Activated CD8-positive, alpha-beta memory T cell treated with anti-CD3 and anti-CD28 coated beads for 1 hour (primary cell): ENCODE results near the gene CTNS.

Experiments used
- DNase-seq, 2 donors: peaks; one replicate each; pipeline ENCODE4 v3.0.0-alpha.2; 2020; ENCODE audit warnings: low read depth in 1 of 2; ENCODE audit errors: extremely low read depth in 1 of 2

CTNS gene

DNA sequence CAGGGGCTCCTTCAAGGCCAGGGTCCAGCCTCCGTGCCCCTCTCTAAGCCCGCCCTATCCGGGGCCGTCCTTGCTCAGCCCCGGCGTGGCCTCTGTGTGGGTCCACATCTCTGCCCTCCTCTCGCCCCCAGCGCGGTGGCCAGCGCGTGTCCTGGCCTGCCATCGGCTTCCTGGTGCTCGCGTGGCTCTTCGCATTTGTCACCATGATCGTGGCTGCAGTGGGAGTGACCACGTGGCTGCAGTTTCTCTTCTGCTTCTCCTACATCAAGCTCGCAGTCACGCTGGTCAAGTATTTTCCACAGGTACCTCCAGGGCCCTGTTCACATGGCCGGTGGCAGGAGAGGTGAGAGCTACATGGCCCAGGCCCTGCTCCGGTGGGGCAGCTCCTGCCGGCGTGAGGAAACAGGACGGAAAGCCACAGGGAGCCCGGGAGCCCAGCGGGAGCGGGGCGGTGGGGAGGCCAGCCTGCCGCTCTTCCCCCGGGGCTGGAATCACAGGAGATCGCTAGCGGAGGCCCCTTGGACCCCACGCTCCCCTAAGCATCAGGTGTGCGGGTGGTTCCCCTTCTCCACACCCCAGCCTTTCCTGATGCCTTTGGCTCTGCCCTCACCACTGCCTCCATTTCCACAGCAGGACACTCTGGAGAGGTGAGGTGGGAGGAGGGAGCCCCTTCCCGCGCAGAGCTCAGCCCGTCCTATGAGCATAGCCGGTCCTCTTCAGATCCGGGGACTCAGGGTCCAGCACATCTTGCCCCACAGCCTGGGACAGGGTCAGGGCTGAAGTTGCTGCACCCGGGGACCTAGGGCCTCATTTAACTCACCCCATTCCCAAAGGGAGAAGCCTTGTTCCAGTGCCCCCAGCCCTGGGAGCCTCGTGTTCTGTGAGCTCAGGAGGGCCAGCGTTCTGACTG is 21.6 kb downstream of the CTNS start:
- DNase-seq = no peak

DNA sequence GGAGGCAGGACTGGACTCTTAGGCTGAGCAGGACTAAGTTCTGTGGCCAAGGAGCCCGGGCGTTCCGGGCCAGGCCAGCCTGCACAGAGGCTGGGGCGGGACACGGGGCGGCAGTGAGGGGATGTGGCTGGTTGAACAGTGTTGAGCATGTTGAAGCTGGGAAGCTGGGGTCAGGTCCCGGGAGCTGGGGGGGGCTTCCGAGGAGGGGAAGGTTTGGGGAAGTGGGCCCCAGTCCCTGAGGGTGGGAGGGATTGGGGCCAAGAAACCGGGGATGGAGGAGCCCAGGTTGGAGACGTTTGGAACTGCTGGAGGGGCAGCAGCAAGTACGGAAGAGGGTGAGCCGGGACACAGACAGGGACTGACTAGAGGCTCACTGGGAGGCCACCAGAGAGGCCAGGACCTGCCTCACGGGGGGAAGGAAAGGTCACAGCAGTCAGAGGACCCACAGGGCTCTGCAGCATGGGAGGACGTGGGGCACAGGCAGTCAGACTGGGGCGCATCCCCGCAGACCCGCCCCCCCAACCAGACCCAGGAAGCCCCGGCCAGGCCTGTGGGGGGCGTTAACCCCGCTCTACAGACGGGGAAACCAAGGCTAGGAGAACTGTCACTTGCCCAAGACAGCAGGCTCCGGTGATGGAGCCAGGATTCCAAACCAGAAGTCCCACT is 22.4 kb downstream of the CTNS start:
- DNase-seq = no peak

DNA sequence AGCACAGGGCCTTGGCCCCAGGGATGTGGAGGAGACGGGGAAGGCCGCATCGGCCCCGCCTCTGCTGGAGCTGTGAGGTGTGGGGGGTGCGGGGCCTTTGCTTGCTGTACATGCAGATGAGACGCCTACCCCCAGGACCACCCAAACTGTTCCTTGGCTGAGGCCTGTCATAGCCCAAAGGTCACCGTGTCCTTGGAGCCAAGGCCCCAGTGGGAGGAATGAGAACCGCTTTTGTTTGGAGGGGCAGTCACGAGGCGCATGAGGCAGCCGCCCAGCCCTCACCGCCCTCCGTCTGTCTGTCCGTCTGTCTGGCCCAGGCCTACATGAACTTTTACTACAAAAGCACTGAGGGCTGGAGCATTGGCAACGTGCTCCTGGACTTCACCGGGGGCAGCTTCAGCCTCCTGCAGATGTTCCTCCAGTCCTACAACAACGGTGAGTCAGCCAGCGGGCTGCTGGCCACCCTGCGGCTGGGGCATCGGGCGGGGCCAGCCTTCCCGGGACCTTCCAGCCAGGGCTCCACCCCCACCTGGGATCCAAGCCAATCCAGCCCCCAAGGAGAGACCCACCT is 23.1 kb downstream of the CTNS start:
- no peak for DNase-seq

DNA sequence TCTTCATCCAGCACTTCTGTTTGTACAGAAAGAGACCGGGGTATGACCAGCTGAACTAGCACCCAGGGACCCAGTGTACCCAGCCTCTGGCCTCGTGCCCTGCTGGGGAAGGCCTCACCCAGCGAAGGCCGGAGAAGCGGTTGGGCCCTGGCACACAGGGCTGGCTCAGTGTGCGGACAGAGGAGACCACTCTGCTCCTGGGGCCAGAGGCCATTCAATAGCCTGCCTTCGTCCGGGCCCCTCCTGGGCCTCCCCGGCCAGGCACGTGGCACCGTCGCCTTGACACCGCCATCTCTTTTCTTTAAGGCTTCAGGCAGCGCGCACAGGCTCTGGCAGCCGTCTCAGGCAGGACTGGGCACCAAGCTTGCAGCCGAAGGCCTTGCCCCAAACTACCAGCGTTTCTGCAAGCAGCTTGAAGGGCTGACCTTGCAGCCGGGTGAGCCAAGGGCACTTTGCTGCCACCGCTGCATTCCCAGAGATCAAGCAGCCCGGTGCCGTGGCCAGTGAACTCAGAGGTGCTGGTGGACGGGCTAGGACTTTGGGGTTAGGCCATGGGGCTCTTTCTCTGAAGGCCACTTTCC is 23.8 kb downstream of the CTNS start:
- DNase-seq = no peak

DNA sequence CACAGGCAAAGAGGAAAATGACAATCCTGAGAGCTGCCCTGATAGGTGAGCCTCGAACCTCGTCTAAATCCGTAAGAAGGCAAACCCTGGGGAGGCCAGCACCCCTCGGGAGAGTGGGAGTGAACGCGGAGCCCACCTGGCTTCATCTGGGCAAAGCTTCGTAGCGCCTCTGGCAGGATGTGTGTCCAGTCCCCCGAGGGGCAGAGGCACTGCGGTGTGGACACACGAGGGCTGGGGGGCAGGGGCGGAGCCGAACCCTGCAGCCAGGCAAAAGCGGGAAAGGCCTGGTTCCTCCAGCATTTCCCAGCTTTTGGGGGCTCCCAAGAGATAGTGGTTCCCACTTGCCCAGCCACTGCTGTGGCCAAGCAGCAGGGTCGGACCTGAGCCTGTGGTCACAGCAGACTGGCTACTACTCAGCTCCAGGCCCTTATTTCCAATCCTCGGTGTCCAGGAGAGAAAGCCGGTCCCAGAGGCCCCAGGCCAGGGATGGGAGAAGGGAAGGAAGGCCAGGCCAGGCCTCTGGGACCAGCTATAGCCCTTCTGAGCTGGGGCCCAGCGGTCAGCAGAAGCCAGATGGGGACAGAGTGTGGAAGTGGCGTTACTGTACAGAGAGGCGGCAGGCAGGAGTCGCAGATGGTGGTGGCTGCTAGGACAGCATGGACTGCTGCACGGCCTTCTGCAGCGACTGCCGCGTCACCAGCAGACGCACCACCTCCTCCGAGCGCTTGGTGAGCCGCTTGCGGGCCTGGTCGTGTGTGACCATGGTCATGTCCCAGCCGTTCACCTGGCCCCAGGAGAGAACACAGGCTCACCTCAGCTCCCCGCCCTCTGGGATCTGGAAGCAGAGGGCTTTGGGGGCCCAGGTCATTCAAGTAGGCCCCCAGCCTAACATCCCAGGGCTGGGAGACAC is 26.8 kb downstream of the CTNS start:
- no peak for DNase-seq

DNA sequence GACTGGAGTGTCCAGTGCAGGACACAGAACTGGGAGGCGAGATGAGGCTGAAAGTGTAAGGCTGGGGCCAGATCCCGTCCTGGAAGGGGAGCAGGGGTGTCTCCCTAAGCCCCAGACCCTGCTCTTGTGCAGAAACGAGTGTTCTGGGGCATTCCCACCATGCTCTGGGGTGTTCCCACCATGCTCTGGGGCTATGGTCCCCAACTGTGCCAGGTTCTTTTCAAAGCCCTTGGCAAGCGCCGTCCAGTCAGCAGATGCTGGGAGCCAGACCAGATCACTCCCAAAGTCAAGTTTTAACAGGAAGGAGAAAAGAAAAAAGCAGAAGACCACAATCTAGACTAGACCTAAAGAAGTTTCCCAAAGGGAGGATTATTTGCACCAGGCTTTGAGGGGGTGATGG is 29.3 kb downstream of the CTNS start:
- no peak for DNase-seq

DNA sequence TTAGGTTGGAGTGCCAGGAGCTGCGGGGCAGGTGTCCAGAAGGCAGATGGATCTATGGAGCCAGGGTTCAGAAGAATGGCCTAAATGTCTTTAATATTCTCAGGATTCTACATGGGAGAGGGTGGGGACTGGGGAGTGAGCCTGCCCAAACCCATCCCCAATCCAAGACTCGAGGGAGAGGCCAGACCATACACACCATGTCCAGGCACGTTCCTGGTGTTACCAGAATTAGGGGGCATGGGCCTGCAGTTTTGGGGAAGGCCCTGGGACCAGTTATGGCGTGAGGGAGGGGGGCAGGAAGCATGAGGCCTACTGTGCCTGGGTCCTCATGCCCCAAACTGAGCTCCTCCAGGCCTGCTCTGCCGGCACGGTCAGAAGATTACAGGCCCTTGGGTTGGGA is 30.0 kb downstream of the CTNS start:
- DNase-seq = no peak

DNA sequence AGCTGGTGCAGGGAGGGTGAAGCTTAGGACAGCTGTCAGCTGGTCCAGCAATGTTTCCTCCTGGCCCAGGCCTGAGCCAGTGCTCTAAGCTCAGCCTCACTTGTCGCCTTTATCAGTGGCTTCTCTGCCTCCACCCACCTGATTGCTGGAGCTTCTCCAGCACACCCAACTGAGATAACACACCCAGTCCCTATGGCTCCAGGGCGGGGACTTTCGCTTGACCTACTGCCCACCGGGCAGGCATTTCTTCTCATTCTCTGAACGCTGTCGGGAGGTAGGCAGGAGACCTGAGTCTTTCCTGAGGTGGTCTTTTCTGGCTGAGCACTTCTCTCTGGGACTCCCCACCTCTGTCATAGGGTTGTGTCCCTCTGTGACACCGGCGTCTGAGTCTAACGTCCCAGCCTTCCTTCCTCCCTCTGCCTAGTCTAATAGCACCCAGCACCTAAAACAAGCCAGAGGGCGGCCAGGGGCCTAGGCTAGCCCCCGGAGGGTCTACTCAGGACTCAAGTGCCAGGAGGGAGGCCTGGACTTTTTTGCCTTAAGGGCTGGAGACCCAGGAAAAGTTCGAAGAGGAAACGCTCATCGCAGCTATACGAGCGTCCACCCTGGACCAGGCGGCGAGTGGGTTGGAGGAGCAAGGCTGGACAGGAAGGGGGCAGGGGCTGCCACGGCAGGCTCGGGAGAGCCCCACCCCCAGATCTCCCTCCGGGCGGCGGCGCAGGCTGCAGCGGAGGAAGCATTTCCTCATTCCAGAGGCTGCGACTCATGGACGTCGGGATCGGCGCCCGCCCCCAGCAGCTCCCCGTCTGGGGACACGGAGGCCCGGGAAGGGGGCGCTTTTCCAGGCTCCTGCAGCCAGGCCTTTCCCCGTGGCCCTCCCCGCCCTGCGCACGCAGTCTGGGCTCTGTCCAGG is 31.1 kb downstream of the CTNS start:
- no peak for DNase-seq

DNA sequence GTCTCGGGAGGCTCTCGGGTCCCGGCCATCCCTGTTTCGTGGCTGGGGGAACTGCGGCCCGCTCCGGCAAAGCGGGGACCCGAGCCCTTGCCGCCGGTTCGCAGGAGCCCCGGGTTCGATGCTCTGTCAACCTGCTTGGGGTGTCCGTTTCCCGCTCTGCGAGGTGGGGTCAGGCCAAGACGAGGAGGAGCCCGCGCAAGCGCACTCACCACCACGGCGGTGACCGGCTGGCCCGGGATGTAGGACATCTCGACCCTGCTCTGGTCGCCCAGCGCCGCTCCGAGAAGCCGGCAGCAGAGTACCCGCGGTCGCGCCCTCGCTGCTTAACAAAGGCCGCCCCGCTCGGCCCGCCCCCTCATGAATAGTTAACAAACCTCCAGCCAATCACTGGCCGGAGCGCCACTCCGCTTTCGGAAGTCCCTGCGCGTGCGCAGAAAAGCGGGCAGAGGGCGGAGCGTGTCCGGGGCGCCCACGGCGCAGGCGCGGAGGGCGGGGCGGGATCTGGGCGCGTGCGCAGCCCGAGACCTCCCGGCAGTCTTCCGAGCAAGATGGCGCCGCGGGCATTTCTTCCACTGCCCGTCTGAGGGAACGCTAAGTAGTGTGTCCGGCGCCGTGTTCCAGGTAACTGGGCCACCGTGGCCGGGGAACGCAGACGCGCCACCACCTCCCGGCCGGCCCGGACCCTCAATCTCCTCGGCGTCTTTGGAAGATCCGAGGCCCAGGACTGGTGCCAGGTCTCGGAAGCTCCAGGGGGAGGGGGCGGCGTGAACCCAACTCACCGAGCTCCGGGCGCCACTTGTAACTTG is 31.9 kb downstream of the CTNS start, which contains the start of the genes EMC6 and TAX1BP3:
TSS of gene EMC6 (plus strand) at position 534 of the 806 bp plus-strand sequence. CDS start 335 bp downstream, outside the sequence.
TSS of gene TAX1BP3 (minus strand) at position 300 of the 806 bp plus-strand sequence. CDS start at position 248, 52 bp downstream.
- DNase-seq = peak; percentile 94 to 99

DNA sequence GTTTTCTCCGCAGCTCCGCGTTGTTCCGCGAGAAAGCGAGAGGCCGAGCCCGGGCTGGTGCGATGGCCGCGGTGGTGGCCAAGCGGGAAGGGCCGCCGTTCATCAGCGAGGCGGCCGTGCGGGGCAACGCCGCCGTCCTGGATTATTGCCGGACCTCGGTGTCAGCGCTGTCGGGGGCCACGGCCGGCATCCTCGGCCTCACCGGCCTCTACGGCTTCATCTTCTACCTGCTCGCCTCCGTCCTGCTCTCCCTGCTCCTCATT is 32.5 kb downstream of the CTNS start:
- no peak for DNase-seq

DNA sequence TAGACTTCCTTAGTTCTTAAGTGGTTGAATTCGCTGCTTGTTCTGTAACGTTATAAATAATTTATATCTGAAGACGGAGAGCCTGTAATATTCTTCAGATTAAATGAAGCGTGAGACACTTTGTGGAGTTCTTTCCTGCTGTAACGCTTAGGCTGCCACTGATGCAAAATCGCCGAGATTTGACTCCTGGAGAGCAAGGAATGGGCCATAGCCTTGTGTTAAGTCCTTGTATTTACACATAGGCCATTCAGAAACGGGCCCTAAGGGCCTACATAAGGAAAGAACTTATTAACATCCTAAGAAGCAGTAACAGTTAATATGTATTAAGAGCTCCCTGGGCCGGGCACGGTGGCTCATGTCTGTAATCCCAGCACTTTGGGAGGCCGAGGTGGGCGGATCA is 33.0 kb downstream of the CTNS start:
- DNase-seq = no peak

DNA sequence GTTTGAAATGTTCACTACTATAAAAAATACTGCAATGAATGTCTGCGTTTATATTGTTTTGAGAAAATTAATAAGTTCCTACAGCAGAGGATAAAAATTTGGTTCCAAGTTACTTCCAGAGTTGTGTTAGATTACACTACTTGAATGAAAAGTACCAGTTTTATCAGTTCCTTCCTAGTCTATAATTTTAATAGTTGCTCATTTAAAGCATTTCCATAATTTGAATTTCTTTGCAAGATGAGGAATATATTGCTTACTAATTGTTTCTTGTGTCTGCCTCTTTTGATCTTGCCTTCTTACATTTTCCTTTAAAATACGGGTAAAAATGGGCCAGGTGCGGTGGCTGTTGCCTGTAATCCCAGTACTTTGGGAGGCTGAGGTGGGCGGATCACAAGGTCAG is 36.0 kb downstream of the CTNS start:
- no peak for DNase-seq

DNA sequence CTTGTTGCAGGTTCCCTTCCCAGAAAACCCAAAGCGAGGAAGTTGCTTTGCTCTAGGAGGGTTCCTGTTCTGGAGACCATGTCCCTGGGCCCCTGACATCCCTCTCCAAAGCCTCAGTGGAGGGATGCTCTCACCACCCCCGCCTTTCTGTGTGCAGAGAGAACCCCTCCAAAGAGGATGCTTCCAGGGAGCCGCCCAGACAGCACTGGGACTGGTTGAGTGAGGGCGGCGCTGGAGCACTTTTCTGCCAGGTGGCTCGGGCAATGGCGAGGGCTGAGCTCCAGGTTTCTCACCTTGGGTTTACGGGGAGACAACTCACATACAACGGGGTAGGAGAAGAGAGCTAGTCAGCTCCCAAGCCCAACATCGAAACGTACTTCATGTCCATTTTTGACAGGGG is 39.3 kb downstream of the CTNS start:
- DNase-seq = no peak

DNA sequence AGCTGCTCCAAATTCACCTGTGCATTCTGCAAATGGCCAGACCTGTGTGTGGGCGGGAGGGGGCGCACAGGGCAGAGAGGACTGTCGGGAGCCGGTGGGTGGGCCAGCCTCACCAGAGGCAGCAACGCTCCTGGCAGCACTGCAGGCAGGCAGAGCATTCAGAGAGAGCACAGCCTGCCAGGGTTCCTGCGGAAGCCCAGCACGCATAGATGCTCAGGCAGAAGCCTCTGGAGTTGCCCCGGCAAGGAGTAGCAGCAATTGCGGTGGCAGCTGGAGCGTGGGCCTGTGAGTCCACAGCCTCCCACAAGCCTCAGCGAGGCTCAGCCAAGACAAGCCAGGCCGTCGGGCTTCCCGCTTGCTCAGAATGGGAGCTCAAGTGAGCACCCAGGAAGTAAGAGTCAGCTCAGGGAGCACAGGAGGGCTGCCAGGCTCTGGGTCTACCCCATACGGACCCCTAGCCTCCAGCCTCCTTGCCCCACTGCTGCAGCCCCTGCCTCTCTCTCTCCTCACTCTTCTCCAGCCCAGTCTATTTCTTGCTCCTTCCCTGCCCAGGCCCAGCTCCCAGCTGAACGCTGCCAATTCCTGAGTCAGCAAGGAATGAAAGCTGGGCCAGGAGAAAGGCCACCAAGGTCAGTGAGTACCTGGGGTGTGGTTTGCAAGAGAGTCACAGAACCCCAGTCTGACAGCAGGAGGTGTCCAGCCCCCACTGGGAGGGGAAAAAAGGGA is 41.7 kb downstream of the CTNS start:
- DNase-seq = no peak

DNA sequence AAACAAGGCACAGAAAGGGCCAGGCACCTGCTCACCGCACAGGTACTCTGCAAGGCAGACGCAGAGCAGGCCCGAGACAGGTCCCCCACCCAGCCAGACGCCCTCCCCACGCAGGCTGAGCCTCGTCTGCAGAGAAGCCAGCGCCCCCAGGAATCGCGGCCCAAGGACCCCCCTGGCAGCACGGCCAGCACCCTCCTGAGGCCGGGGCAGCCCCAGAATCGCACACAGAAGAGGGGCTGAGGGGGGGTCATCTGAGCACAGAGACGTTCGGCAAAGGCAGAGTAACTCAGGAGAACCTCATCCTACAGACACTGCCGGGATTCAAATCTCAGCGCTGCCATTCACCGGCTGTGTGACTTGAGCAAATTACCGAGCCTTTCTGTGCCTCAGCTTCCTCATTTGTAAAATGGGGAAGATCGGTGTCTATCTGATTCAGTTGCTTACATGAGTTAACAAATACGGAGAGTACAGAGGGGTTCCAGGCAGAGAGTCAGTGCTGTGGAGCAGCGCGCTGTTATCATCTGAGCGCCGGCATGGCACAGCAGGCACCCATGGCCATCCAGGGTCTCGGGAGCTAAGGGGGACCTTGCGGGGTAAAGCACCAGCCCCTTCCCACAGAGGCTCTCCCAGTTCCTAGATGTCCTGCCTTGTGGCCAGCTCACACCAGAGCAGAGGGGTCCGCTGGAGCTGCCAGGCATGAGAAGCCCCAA is 42.4 kb downstream of the CTNS start:
- DNase-seq = no peak

DNA sequence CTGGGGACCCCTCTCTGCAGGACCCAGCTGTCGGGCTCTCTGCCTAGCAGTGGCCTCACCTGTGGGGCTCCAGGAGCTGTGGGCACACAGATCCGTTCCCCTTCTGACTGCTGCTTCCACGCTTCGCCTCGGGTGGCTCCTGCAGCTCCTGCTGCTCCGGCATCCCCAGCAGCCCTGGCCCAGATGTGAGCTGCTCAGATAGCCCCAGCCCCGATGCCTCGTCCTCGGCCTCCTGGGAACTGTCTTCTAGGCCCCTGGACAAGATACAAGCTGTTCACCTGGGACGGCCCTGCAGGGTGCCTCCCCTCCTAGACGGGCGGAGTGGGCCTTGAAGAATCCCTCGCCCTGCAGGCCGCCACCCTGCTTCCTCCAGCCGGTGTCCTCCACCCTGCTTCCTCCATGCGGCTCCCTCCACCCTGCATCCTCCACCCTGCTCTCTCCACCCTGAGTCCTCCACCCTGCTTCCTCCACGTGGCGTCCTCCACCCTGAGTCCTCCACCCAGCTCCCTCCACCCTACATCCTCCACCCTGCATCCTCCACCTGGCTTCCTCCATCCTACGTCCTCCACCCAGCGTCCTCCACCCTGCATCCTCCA is 43.1 kb downstream of the CTNS start:
- no peak for DNase-seq

DNA sequence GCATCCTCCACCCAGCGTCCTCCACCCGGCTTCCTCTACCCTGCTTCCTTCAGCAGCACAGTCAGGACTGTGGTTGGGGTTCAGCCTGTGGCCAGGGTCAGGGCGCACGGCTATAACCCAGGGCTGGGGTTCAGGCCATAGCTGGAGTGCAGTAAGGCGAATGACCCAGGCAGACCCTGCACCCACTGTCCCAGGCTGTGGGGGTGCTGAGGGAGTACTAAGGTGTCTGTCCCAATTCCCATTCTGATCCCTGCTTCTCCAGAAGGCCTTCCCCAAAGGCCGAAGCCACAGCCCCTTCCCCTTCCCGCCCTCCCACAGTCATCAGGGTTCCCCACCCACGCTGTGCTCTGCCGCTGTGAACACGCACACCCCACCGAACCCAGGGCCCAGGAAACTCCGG is 44.5 kb downstream of the CTNS start:
- DNase-seq = no peak
